Psoas muscle (tissue), 8 donors: Measurements from ENCODE around the gene KRTDAP. TPM values are rescaled to one million over a fixed set of nuclear protein-coding genes. Genes with fewer than 3 reads are reported as not detected.
A peak's percentile ranks its signal among the peaks of the same experiment; 100 is the strongest.

ENCODE experiments used
- ATAC-seq, 4 donors: fragments of 200-7000 bp; cut with Tn5 transposase; one replicate each; pipeline ENCODE4 v1.9.1; 2020; ENCODE audit warnings: moderate library complexity in 3 of 4, mild to moderate bottlenecking in 2 of 4
- DNase-seq, 2 donors: peaks; one replicate each; pipeline ENCODE4 v3.0.0-alpha.2; 2020
- H3K27ac ChIP-seq: fragments of 200-600 bp; one replicate; pipeline ENCODE4 v1.8.0; 2022
- H3K27me3 ChIP-seq, 3 donors: fragments of 200-600 bp in 1 of 3; one replicate each; pipeline versions ENCODE4 v1.6.1 to v1.8.0; 2013 to 2022; ENCODE audit warnings: low read length in 2 of 3, mild to moderate bottlenecking in 2 of 3, moderate library complexity in 1 of 3; ENCODE audit not compliant: insufficient read depth in 3 of 3
- H3K36me3 ChIP-seq, 2 donors: fragments of 200-600 bp in 1 of 2; one replicate each; pipeline versions ENCODE4 v1.6.1 to v1.8.0; 2013 to 2022; ENCODE audit warnings: low read depth in 1 of 2, mild to moderate bottlenecking in 1 of 2, moderate library complexity in 1 of 2; ENCODE audit not compliant: insufficient read depth in 1 of 2
- H3K4me1 ChIP-seq: fragments of 200-600 bp; one replicate; pipeline ENCODE4 v1.8.0; 2022
- H3K4me3 ChIP-seq: fragments of 200-600 bp; one replicate; pipeline ENCODE4 v1.8.0; 2022; ENCODE audit warnings: mild to moderate bottlenecking
- H3K9me3 ChIP-seq: fragments of 200-600 bp; one replicate; pipeline ENCODE4 v1.8.0; 2022
- WGBS, 3 donors: extraction: QIAGEN DNeasy Blood & Tissue Kit; methylation state at CpG; one replicate each; pipeline versions ENCODE4 v1.1.6 to v1.1.7; 2013; 5-methylcytosine and 5-hydroxymethylcytosine counted together
- intact Hi-C, 2 donors: fragments of 100-400 bp; cut with DNase I; formaldehyde crosslinking; loops; one replicate each; pipeline versions ENCODE4 v1.11.0 to v1.14.2; 2022
- polyA plus RNA-seq, 3 donors: library from polyadenylated mRNA; stranded (reverse); fragments of 200-250 nt; gene quantifications; one replicate each; pipeline ENCODE4 v1.2.3, GENCODE V29; 2013
- total RNA-seq, 4 donors: library from RNA; stranded (reverse); fragmentation: NEBNext Ultra II Directional in 2 of 4; extraction: Animal tissue kit (Norgen Biotek cat#: 25700) in 2 of 4; gene quantifications; one replicate each; pipeline versions ENCODE4 v1.2.1 to v1.2.4, GENCODE V29; 2021 to 2023
- TF ChIP-seq, protein P1 (sequence below): fragments of 200-600 bp; IDR thresholded peaks from one replicate; pipeline ENCODE4 v1.8.0; 2022; ENCODE audit warnings: antibody characterized with exemption
- donor health status: healthy with polysubstance abuse.
- donor health status: DM: no; HTN: no; CAD: no; lungs with moderate emphysema.
- donor health status: Bipolar disorder and iron deficiency.
- donor health status: healthy.
- donor health status: DM: yes; HTN: yes; CAD: no.
- donor health status: DM: no; HTN: no; CAD: no.
- donor health status: DM: no; HTN: no; CAD: no.
- donor health status: DM: yes; HTN: yes; CAD: no.

The KRTDAP gene
- total and polyA plus RNA-seq, 7 donors = not detected

DNA sequence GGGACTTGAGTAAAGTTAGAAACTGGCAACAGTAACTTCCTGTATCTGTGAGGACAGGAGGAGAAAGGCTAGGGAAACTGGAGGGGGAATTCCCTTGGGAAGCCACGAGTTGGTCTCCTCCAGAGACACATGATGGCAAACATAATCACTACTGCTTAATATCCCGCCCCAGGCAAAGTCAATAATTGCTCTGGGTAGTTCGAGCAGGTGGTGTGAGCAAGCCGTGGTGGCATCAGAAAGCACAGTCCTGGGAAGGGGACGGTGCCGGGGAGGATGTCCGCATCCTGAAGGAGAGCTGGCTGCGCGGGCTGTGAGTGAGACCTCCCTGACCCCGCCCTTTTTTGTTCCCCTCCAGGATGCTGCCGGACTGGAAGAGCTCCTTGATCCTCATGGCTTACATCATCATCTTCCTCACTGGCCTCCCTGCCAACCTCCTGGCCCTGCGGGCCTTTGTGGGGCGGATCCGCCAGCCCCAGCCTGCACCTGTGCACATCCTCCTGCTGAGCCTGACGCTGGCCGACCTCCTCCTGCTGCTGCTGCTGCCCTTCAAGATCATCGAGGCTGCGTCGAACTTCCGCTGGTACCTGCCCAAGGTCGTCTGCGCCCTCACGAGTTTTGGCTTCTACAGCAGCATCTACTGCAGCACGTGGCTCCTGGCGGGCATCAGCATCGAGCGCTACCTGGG lies 40.8 kb downstream of the KRTDAP start:
- no peaks in the 10 kb centered on the region for H3K4me1 ChIP-seq
- TF ChIP-seq, protein P1, sequence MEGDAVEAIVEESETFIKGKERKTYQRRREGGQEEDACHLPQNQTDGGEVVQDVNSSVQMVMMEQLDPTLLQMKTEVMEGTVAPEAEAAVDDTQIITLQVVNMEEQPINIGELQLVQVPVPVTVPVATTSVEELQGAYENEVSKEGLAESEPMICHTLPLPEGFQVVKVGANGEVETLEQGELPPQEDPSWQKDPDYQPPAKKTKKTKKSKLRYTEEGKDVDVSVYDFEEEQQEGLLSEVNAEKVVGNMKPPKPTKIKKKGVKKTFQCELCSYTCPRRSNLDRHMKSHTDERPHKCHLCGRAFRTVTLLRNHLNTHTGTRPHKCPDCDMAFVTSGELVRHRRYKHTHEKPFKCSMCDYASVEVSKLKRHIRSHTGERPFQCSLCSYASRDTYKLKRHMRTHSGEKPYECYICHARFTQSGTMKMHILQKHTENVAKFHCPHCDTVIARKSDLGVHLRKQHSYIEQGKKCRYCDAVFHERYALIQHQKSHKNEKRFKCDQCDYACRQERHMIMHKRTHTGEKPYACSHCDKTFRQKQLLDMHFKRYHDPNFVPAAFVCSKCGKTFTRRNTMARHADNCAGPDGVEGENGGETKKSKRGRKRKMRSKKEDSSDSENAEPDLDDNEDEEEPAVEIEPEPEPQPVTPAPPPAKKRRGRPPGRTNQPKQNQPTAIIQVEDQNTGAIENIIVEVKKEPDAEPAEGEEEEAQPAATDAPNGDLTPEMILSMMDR = no peak

DNA sequence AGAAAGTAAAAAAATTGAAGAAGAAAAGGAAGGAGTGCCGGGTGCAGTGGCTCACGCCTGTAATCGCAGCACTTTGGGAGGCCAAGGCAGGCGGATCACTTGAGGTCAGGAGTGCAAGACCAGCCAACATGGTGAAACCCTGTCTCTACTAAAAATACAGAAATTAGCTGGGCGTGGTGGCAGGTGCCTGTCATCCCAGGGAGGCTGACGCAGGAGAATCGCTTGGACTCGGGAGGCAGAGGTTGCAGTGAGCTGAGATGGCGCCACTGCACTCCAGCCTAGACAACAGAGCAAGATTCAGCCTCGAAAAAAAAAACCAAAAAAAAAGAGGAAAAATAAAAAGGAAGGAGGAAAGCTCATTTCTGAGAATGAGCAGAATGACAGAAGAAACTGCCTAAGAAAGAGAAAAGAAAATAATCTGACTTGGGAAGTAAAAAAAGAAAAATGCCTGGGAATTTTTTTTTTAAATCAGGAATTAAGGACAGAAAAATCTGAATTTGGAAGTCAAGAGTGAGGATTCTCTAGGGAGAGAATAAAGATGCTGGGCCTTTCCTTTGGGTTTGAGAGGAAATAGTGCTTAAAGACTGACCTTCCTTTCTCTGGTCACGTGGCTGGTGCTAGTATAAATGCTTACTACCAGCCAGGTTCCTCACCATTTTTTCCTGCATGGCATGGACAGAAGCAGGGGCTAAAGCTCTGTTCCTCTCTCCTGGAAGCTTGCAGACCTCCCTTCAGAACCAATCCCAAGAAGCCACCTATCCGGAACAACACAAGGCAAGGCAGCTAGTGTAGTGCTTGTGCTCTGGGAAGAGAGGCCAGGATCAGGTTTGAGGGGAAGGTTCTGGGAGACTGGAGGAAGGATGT lies 42.4 kb downstream of the KRTDAP start, which contains the start of gene FFAR2:
FFAR2 (plus strand) TSS at position 652 of the 864 bp plus-strand sequence. CDS start 1,458 bp downstream, outside the sequence.
- no peaks in the 10 kb centered on the region for H3K4me1 ChIP-seq
- peaks cover 0 to 3% (median 0%) of the 10 kb centered on the region in 3 donors for H3K27me3 ChIP-seq
- WGBS, 3 donors = 68 to 76% (median 71%) methylated on average over 12 of the region's 12 CpGs
- TF ChIP-seq, protein P1 = no peak
- DNase-seq (no peak), ATAC-seq (no peak)
- no peak within 1 kb of the TSS for H3K4me3 ChIP-seq
- H3K9me3 ChIP-seq = no peaks in the 10 kb centered on the region
- intact Hi-C loops = no loop called here
- H3K36me3 ChIP-seq = no peaks in the 10 kb centered on the region
- no peak within 1 kb of the TSS for H3K27ac ChIP-seq

More for the DNA sequence above, 40.8 kb downstream of the KRTDAP start:
- peak in 1 of 2 donors; percentile 11 for DNase-seq
- WGBS, 3 donors = 56 to 64% (median 64%) methylated on average over 27 of the region's 27 CpGs
- intact Hi-C loops = no loop called here
- Histone ChIP-seq H3K27me3 (peaks cover 0 to 3% (median 0%) of the 10 kb centered on the region in 3 donors), H3K4me3 (no peak overlapping the region), H3K27ac (no peak overlapping the region), H3K36me3 (no peaks in the 10 kb centered on the region), H3K9me3 (no peaks in the 10 kb centered on the region)
- no peak for ATAC-seq

DNA sequence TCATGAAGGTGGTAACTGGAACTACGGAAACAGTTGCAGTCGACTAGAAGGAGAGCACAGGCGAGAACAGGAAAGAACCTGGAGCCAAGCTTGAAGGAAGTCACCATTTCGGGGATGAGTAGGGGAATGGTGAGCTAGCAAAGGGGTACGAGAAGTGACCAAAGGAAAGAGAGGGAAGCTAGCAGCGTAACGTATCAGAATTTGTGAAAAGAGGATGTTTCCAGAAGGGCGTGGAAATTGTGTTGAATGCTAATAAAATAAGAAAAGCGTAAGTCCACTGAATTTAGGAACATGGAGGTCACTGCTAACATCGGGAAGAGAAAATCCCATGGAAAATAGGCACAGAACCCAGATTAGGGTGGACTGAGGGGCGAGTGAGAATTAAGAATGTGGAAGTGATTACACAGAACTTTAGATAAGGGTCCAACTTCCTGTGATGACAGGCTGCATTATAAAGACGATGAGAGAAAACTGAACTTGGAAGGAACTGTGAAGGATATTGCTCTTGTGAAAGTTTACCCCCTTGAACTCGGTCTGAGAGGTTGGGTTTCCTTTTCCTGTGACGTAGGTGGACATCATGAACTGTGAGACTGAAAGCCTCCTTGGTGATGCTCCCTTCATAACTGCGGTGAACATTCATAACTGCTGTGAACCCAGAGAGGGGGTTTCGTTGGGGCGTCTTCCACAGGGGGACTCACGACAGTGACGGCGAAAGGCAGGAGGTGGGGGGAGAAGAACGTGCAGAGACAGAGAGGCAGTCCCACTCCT lies 44.3 kb downstream of the KRTDAP start:
- Histone ChIP-seq H3K4me3 (no peak overlapping the region), H3K4me1 (no peaks in the 10 kb centered on the region), H3K9me3 (no peaks in the 10 kb centered on the region), H3K36me3 (no peaks in the 10 kb centered on the region), H3K27ac (no peak overlapping the region), H3K27me3 (peaks cover 0 to 3% (median 0%) of the 10 kb centered on the region in 3 donors)
- ATAC-seq (no peak), DNase-seq (no peak)
- 74 to 77% (median 76%) methylated on average over 21 of the region's 21 CpGs for WGBS, 3 donors
- TF ChIP-seq, protein P1 = no peak
- intact Hi-C loops = no loop called here

DNA sequence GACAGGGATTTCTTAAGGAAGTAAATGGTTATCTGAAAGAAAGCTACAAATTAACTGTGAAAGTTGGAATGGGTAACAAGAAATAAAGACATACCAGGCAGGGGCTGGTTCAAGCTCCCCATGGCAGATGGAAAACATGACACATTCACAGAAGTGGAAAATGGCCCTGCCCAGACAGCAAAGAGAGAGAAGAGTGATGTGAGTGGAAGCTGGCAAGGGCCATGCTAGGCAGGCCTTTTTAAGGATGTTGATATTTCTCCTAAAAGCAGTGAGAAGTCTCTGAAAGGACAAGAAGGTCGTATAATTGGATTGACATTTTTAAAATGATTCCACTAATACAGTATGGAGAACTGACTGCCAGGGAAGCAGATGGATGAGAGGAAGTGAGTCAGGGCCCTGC lies 45.5 kb downstream of the KRTDAP start:
- intact Hi-C loops = no loop called here
- whole genome bisulfite sequencing, 3 donors = 58 to 68% (median 59%) methylated on average over 1 of the region's 1 CpG
- DNase-seq = no peak
- Histone ChIP-seq H3K4me3 (no peak overlapping the region), H3K27me3 (peaks cover 0 to 3% (median 0%) of the 10 kb centered on the region in 3 donors), H3K36me3 (no peaks in the 10 kb centered on the region), H3K27ac (no peak overlapping the region), H3K4me1 (no peaks in the 10 kb centered on the region), H3K9me3 (no peaks in the 10 kb centered on the region)
- ATAC-seq = no peak
- TF ChIP-seq, protein P1 = no peak
